Measurements from ENCODE around the gene RABGAP1L.

Gene RABGAP1L

GRCh38 chr1:174166530-174167264, 7.4 kb downstream of the RABGAP1L start:
- Histone ChIP-seq H3K9ac (ENCODE audit: low read length) (no peak overlapping the region), H3F3A (ENCODE audit: insufficient read depth) (no peaks in the 10 kb centered on the region), H3K4me2 (ENCODE audit: low read depth, low read length, poor library complexity, severe bottlenecking) (peak overlapping the region; percentile 40), H3K9me3 (ENCODE audit: insufficient read depth, low read length) (no peaks in the 10 kb centered on the region), H3K27ac (ENCODE audit: low read depth, low read length) (no peak overlapping the region), H3K36me3 (ENCODE audit: low read length) (no peaks in the 10 kb centered on the region), H3K79me2 (ENCODE audit: insufficient read depth, low read length) (peaks cover 45% of the 10 kb centered on the region), H3K27me3 (ENCODE audit: low read length) (no peaks in the 10 kb centered on the region), H2AFZ (ENCODE audit: low read depth, low read length, severe bottlenecking) (no peak overlapping the region), H3K4me3 (ENCODE audit: insufficient read depth, low read length, poor library complexity, severe bottlenecking) (no peak overlapping the region), H3K9me2 (replicated peaks; ENCODE audit: insufficient read depth, low read length) (no peaks in the 10 kb centered on the region), H4K20me1 (ENCODE audit: low read depth, low read length) (peaks cover 4% of the 10 kb centered on the region; the same call in 1 of the 2 replicates)
- no peak for TF ChIP-seq EZH2phosphoT487 (conservative IDR thresholded peaks at IDR 0.05; ENCODE audit: low read length)
- no peak for TF ChIP-seq CTCF (IDR thresholded peaks at IDR 0.05; ENCODE audit: insufficient read depth, low read length, poor library complexity, severe bottlenecking)

- Histone ChIP-seq H4K20me1 (ENCODE audit: low read depth, low read length) (peaks cover under 1% of the 10 kb centered on the region; the same call in 1 of the 2 replicates), H3K9ac (ENCODE audit: low read length) (no peak overlapping the region), H2AFZ (ENCODE audit: low read depth, low read length, severe bottlenecking) (no peak overlapping the region), H3K4me2 (ENCODE audit: low read depth, low read length, poor library complexity, severe bottlenecking) (peak overlapping the region; percentile 40), H3K4me3 (ENCODE audit: insufficient read depth, low read length, poor library complexity, severe bottlenecking) (no peak overlapping the region), H3K9me2 (replicated peaks; ENCODE audit: insufficient read depth, low read length) (no peaks in the 10 kb centered on the region), H3F3A (ENCODE audit: insufficient read depth) (no peaks in the 10 kb centered on the region), H3K27me3 (ENCODE audit: low read length) (no peaks in the 10 kb centered on the region), H3K9me3 (ENCODE audit: insufficient read depth, low read length) (no peaks in the 10 kb centered on the region), H3K79me2 (ENCODE audit: insufficient read depth, low read length) (peaks cover 39% of the 10 kb centered on the region), H3K36me3 (ENCODE audit: low read length) (no peaks in the 10 kb centered on the region), H3K27ac (ENCODE audit: low read depth, low read length) (0 out of 2 replicates have a peak overlapping the region, but pooled peaks have one; percentile 4)
- TF ChIP-seq EZH2phosphoT487 (conservative IDR thresholded peaks at IDR 0.05; ENCODE audit: low read length) (no peak), CTCF (IDR thresholded peaks at IDR 0.05; ENCODE audit: insufficient read depth, low read length, poor library complexity, severe bottlenecking) (no peak)
These were observed 8.0 kb downstream of the RABGAP1L start for GRCh38 chr1:174167265-174167803.

DNA sequence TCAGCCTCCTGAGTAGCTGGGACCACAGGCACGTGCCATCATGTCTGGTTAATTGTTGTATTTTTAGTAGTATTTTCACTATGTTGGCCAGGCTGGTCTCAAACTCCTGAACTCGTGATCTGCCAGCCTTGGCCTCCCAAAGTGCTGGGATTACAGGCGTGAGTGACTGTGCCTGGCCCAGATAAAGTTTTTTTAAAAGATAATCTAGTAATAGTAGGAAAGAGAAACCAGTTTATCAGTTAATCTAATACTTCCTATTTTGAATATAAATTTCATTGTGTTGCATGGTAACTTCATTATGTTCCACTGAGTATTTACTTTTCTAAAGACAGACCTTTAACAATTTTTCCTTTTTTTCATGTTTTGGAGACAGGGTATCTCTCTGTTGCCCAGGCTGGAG, 10.0 kb downstream of the RABGAP1L start:
- H3K27me3 ChIP-seq (ENCODE audit: low read length) = no peaks in the 10 kb centered on the region
- H3K9ac ChIP-seq (ENCODE audit: low read length) = no peak overlapping the region
- no peaks in the 10 kb centered on the region for H3K9me3 ChIP-seq (ENCODE audit: insufficient read depth, low read length)
- no peaks in the 10 kb centered on the region for H3K9me2 ChIP-seq (replicated peaks; ENCODE audit: insufficient read depth, low read length)
- no peaks in the 10 kb centered on the region for H3F3A ChIP-seq (ENCODE audit: insufficient read depth)
- H2AFZ ChIP-seq (ENCODE audit: low read depth, low read length, severe bottlenecking) = no peak overlapping the region
- no peaks in the 10 kb centered on the region for H4K20me1 ChIP-seq (ENCODE audit: low read depth, low read length)
- TF ChIP-seq EZH2phosphoT487 (conservative IDR thresholded peaks at IDR 0.05; ENCODE audit: low read length) (no peak), CTCF (IDR thresholded peaks at IDR 0.05; ENCODE audit: insufficient read depth, low read length, poor library complexity, severe bottlenecking) (no peak)
- no peak overlapping the region for H3K4me2 ChIP-seq (ENCODE audit: low read depth, low read length, poor library complexity, severe bottlenecking)
- no peak overlapping the region for H3K4me3 ChIP-seq (ENCODE audit: insufficient read depth, low read length, poor library complexity, severe bottlenecking)
- H3K79me2 ChIP-seq (ENCODE audit: insufficient read depth, low read length) = peaks cover 42% of the 10 kb centered on the region
- no peak overlapping the region for H3K27ac ChIP-seq (ENCODE audit: low read depth, low read length)
- no peaks in the 10 kb centered on the region for H3K36me3 ChIP-seq (ENCODE audit: low read length)
